DMS153 treated with DMSO at 0.1 percent for 48 hours (cell line): ENCODE measurements around the gene SSBP1.
"Not testable (repeated sequence)": the region's sequence is repeated elsewhere in the genome, so short reads cannot be mapped to it uniquely, and the experiment has no call there.

Experiments
- DNase-seq: peaks from one replicate; lab custom pipeline; 2025; ENCODE audit not compliant: unreplicated experiment; lab: John Stamatoyannopoulos, UW

SSBP1 gene, protein sequence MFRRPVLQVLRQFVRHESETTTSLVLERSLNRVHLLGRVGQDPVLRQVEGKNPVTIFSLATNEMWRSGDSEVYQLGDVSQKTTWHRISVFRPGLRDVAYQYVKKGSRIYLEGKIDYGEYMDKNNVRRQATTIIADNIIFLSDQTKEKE

GRCh38 chr7:141737836-141738591, at the start of gene SSBP1:
Gene SSBP1 (plus strand): TSS chr7:141738358. CDS start chr7:141739167, 809 bp downstream.
- peak; percentile 96 for DNase-seq

DNA sequence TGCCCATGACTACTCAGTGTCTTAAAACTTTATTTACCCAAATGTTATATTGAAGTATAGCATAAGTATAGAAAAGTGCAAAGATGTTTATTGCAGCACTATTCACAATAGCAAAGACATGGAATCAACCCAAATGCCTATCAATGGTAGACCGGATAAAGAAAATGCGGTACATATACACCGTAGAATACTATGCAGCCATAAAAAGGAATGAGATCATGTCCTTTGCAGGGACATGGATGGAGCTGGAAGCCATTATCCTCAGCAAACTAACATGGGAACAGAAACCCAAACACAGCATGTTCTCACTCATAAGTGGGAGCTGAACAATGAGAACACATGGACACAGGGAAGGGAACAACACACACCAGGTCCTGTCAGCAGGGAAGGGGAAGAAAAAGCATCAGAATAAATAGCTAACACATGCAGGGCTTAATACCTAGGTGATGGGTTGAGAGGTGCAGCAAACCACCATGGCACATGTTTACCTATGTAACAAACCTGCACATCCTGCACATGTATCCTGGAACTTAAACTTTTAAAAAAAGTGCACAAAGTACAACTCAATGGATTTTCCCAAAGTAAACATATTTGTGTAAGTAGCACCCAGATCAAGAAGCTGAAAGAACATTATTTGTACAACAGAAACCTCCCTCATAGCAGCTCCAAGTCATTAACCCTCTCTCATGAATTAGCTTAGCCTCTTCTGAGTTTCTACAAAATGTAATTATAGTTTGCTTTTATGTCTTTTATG, 48.9 kb upstream of the SSBP1 start:
- DNase-seq: not testable (repeated sequence)

GRCh38 chr7:141691540-141691939, 46.6 kb upstream of the SSBP1 start:
- DNase-seq: no peak

DNA sequence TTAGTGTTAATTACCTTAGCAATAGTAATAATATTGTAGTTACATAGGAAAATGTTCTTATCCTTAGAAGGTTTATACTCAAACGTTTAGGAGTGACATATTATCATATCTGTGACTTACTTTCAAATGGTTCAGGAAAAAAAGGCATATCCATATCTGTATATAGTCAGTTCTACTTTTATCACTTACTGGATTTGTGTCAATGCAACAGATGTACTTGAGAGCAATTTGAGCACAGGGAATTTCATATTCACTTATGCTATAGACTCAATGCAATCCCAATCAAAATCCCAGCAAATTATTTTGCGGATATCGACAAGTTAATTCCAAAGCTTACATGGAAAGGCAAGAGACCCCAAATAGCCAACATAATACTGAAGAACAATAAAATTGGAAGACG, 46.2 kb upstream of the SSBP1 start:
- DNase-seq: no peak

- DNase-seq: no peak
These were observed 45.1 kb upstream of the SSBP1 start for GRCh38 chr7:141693082-141693481.

GRCh38 chr7:141695803-141696289, 42.3 kb upstream of the SSBP1 start:
- DNase-seq: no peak

GRCh38 chr7:141696348-141696747, 41.8 kb upstream of the SSBP1 start:
- DNase-seq: no peak

- no peak for DNase-seq
These were observed 40.8 kb upstream of the SSBP1 start for GRCh38 chr7:141697211-141697871.

- no peak for DNase-seq
These were observed 39.7 kb upstream of the SSBP1 start for GRCh38 chr7:141698247-141699015.

- DNase-seq: no peak
These were observed 38.3 kb upstream of the SSBP1 start for GRCh38 chr7:141699860-141700259.

- DNase-seq: no peak
These were observed 37.8 kb upstream of the SSBP1 start for GRCh38 chr7:141700296-141700847.

DNA sequence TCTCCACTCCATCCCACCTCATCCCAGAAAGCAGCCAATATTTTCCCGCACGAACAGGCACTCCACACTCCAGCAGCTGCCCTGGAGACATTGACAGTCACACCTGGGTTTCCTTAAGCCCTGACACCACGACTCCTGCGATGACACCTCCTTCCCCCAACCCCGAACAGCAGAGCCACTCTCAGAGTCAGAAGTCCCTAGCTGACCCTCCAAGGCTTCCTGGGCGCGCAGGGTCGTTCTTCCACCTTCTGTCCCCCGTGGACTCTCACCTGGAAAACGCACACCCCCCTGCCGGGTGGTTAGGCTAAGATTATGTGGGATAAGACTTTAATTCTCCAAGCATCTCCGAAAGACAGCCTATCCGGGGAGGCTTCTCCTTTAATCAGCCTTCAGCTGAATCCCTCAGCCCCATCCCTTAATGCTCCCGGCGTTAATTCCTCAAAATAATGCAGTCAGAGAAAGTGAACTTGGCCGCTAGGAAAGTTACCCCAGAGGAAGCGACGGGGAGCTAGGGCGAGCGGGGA, 37.2 kb upstream of the SSBP1 start:
- no peak for DNase-seq

- DNase-seq: no peak
These were observed 36.6 kb upstream of the SSBP1 start for GRCh38 chr7:141701489-141702046.

GRCh38 chr7:141702047-141702567, 36.1 kb upstream of the SSBP1 start, which contains the start of gene DENND11:
Gene DENND11 (minus strand): TSS chr7:141702166. CDS start chr7:141702153, 13 bp downstream.
- DNase-seq: peak; percentile 26

DNA sequence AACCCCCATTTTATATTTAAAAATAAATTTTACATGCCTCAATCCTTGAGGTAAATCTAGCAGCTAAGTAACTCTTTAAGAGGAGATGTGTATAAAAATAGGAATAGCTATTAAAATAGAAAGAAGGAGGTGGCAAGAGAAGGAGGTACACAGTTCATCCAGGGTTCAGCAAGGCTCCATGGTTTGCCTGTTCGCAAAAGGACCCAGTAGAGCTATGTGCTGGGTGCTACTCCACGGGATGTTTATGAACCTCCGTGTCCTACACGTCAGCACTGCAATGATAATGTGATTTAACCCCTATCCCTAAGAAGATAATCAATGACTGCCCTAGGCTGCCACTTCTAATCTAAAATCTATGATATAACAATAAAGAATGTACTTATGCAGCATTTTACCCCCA, 35.3 kb upstream of the SSBP1 start:
- DNase-seq: no peak

DNA sequence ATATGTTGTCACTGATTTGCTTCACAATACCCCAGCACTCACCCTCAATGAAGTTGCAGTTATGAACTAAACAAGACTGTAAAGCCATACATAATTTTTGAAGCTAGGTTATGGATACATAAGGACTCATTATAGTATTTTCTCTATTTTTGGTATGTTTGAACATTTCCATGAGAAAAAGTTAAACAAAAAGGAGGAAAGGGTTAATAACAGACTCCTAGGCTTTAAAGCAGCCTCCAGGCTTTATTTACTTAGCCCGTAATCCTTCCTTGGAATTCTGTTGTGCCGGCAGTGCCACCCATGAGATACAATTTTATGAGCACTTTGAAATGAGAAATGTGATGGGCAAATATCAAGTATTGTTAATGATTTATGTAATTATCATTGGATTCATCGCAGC, 34.0 kb upstream of the SSBP1 start:
- DNase-seq: no peak

- DNase-seq: no peak
These were observed 33.4 kb upstream of the SSBP1 start for GRCh38 chr7:141704741-141705140.

DNA sequence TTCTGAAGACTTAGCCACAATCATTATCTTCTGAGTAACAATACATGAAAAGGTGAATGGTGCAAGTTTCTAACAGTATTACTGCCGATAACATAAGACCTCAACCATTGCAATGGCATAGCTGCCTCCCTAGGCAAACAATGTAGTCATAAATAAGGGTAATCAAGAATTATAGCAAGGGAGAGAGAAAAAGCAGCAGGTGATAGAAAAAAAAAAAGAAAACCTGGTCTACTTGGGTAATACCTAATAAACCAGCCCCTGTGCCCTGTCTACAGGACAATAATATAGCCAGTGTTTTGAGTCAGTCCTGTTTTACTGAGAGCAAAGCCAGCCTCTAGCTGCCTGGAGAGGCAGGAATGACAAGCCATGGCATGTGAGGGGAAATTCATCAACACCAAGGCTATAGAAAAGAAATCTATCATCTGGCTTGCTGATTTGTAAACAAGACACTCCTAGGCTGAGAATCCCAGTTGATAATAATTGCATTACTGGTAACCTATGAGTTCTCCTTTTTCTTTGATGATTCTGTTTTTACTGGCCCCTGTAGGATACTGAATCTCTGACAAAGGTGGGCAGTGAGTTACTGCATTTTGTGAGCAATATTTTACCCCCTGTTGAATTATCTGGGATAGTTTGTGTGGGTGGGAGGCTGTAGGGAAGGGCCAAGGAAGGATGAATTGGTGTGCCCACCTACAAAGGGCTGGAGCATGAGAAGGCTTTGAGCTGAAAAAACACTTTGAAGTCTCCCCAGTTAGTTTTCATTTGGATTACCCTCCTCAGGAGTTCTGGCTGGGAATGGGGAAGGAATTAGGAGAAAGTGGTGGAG, 31.7 kb upstream of the SSBP1 start:
- DNase-seq: peak; percentile 8

DNA sequence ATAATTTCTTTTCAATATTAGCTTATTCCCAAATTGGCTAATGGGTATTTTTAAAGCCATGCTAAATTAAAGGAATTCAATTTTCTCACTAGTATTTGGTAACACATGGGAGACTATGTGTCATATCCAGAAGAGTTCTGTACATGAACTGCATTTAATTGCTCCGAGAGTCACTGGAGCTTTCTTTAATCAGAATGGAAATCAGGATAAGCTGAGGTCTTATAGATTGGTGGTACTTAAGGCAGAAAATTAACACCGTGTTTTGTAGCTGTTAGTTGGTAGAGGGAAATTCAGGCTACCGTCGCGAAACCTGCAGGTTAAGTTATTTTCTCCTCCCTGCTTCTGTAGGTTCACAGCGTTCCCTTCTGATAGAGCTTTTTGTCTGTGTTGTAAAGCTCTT, 29.8 kb upstream of the SSBP1 start, which contains the start of gene WEE2:
Gene WEE2 (plus strand): TSS at position 3 of the 400 bp plus-strand sequence. CDS start 406 bp downstream, outside the sequence.
- no peak for DNase-seq
